OCI-LY7 (cell line): ENCODE data around the gene LARP7. TPM values are rescaled to one million over a fixed set of nuclear protein-coding genes. Genes with fewer than 3 reads are reported as not detected.

Experiments used
- BruUV-seq: library from RNA; stranded (reverse); fragments of 400-500 nt; replicated peaks from 2 replicates; lab custom pipeline; 2021; lab: Mats Ljungman, UMichigan
- CTCF ChIA-PET: fragments of 300-600 bp; sonication (Branson Sonifier 250); formaldehyde crosslinking; loops from one replicate; lab custom pipeline; 2022; ENCODE audit warnings: antibody characterized with exemption; ENCODE audit not compliant: unreplicated experiment; lab: Charles Lee
- POLR2A ChIA-PET: fragments of 300-600 bp; sonication (Branson Sonifier 250); formaldehyde crosslinking; loops from one replicate; lab custom pipeline; 2022; ENCODE audit warnings: antibody characterized with exemption; lab: Charles Lee
- DNase-seq: peaks from one replicate; pipeline ENCODE4 v3.0.0-alpha.2; 2015; ENCODE audit warnings: low spot score
- H2AFZ ChIP-seq: fragments of 200-600 bp; sonication (generic), shearing (Covaris generic); 2 replicates; pipeline ENCODE4 v1.6.1; 2014; ENCODE audit warnings: mild to moderate bottlenecking, antibody characterized with exemption, low read length, moderate library complexity
- H3K27ac ChIP-seq: fragments of 200-600 bp; sonication (generic); 2 replicates; pipeline ENCODE4 v1.5.1; 2014; ENCODE audit warnings: mixed run types, low read depth, mild to moderate bottlenecking, moderate library complexity, low read length, inconsistent platforms; ENCODE audit not compliant: poor library complexity, severe bottlenecking
- H3K36me3 ChIP-seq: fragments of 200-600 bp; sonication (generic); 2 replicates; pipeline ENCODE4 v1.6.1; 2014; ENCODE audit warnings: mild to moderate bottlenecking, antibody characterized with exemption, low read length, moderate library complexity, mixed read lengths; ENCODE audit not compliant: insufficient read depth
- H3K4me1 ChIP-seq: fragments of 200-600 bp; sonication (generic); 2 replicates; pipeline ENCODE4 v1.5.1; 2014; ENCODE audit warnings: mild to moderate bottlenecking, low read length; ENCODE audit not compliant: insufficient read depth, poor library complexity, severe bottlenecking
- H3K4me2 ChIP-seq: fragments of 200-600 bp; sonication (generic); 2 replicates; pipeline ENCODE4 v1.6.1; 2014; ENCODE audit warnings: mild to moderate bottlenecking, low read length
- H3K4me3 ChIP-seq: fragments of 200-600 bp; sonication (generic); 2 replicates; pipeline ENCODE4 v1.5.1; 2014; ENCODE audit warnings: mild to moderate bottlenecking, low read depth, low read length; ENCODE audit not compliant: poor library complexity, severe bottlenecking
- H3K79me2 ChIP-seq: fragments of 200-600 bp; sonication (generic); 2 replicates; pipeline ENCODE4 v1.6.1; 2016; ENCODE audit warnings: low read depth, mild to moderate bottlenecking, low read length, moderate library complexity, mixed read lengths; ENCODE audit not compliant: insufficient read depth
- H3K9me2 ChIP-seq: fragments of 200-600 bp; sonication (generic); 2 replicates; pipeline ENCODE4 v1.6.1; 2016; ENCODE audit warnings: mild to moderate bottlenecking, low read length, mixed read lengths; ENCODE audit not compliant: insufficient read depth
- H3K9me3 ChIP-seq: fragments of 200-600 bp; sonication (generic); 2 replicates; pipeline ENCODE4 v1.6.1; 2014; ENCODE audit warnings: mild to moderate bottlenecking, mixed run types, low read length, mixed read lengths
- H4K20me1 ChIP-seq: fragments of 200-600 bp; sonication (generic); 2 replicates; pipeline ENCODE4 v1.6.1; 2014; ENCODE audit warnings: mild to moderate bottlenecking, antibody characterized with exemption, low read length, moderate library complexity, mixed read lengths; ENCODE audit not compliant: insufficient read depth
- EZH2phosphoT487 ChIP-seq: fragments of 200-600 bp; sonication (generic); IDR thresholded peaks from 2 replicates; pipeline ENCODE4 v1.6.1; 2018; ENCODE audit warnings: low read depth, borderline replicate concordance, mild to moderate bottlenecking, mixed run types, antibody characterized with exemption, low read length, moderate library complexity, mixed read lengths
- intact Hi-C: fragments of 100-400 bp; cut with micrococcal nuclease; formaldehyde crosslinking; loops from one replicate; pipeline ENCODE4 v1.10.0; 2022; ENCODE audit not compliant: unreplicated experiment
- total RNA-seq, 2 experiments: library from RNA; depleted of rRNA in 1 of 2; stranded (reverse); fragments of >200 nt in 1 of 2; shearing (Covaris generic) in 1 of 2; gene quantifications; 2 replicates each; pipeline ENCODE4 v1.2.3, GENCODE V29; 2014 to 2022
- TF ChIP-seq, protein P1 (sequence below): fragments of 200-600 bp; sonication (generic); conservative IDR thresholded peaks from 2 replicates; pipeline ENCODE4 v1.5.1; 2014; ENCODE audit warnings: mild to moderate bottlenecking, antibody characterized with exemption, low read length, moderate library complexity, mixed read lengths

The LARP7 gene
- total RNA-seq, 2 experiments from 2014 or later: 35.0 to 53.9 TPM

DNA sequence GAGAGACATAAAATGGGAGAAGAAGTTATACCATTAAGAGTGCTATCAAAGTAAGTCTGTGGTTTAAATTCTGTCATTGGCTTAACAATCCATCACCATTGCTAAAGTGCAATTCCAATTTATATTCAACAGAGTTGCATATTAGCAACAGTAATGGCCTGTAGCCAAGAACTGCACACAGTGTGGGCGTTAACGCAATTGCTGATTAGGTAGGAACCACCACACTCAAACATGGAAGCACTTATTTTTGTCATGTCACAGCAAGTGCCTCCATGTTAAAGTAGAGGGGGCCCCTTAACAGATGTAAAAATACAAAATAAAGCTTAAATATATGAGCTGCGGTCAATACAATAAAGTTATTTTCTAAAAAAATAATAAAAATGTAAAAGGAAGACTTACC is 10.8 kb downstream of the LARP7 start:
- BruUV-seq: no TSS peak
- no peak overlapping the region for H3K27ac ChIP-seq
- H3K4me3 ChIP-seq: no peak overlapping the region
- POLR2A ChIA-PET: interaction anchor here (1.2 to 1.4 kb wide), 2 partner anchors 25 to 32 kb away, joined by 4 read pairs; no protein-coding TSS in a partner anchor
- H3K4me2 ChIP-seq: no peak overlapping the region
- H3K9me2 ChIP-seq: no peaks in the 10 kb centered on the region
- TF ChIP-seq EZH2phosphoT487: no peak
- TF ChIP-seq, protein P1, sequence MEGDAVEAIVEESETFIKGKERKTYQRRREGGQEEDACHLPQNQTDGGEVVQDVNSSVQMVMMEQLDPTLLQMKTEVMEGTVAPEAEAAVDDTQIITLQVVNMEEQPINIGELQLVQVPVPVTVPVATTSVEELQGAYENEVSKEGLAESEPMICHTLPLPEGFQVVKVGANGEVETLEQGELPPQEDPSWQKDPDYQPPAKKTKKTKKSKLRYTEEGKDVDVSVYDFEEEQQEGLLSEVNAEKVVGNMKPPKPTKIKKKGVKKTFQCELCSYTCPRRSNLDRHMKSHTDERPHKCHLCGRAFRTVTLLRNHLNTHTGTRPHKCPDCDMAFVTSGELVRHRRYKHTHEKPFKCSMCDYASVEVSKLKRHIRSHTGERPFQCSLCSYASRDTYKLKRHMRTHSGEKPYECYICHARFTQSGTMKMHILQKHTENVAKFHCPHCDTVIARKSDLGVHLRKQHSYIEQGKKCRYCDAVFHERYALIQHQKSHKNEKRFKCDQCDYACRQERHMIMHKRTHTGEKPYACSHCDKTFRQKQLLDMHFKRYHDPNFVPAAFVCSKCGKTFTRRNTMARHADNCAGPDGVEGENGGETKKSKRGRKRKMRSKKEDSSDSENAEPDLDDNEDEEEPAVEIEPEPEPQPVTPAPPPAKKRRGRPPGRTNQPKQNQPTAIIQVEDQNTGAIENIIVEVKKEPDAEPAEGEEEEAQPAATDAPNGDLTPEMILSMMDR: no peak
- H4K20me1 ChIP-seq: no peaks in the 10 kb centered on the region
- CTCF ChIA-PET: no interaction called here
- DNase-seq: no peak
- peaks cover 6% of the 10 kb centered on the region for H3K79me2 ChIP-seq
- H2AFZ ChIP-seq: no peak overlapping the region
- intact Hi-C loops: no loop called here
- H3K9me3 ChIP-seq: no peaks in the 10 kb centered on the region
- H3K4me1 ChIP-seq: peaks cover 9% of the 10 kb centered on the region
- H3K36me3 ChIP-seq: peaks cover 84% of the 10 kb centered on the region

DNA sequence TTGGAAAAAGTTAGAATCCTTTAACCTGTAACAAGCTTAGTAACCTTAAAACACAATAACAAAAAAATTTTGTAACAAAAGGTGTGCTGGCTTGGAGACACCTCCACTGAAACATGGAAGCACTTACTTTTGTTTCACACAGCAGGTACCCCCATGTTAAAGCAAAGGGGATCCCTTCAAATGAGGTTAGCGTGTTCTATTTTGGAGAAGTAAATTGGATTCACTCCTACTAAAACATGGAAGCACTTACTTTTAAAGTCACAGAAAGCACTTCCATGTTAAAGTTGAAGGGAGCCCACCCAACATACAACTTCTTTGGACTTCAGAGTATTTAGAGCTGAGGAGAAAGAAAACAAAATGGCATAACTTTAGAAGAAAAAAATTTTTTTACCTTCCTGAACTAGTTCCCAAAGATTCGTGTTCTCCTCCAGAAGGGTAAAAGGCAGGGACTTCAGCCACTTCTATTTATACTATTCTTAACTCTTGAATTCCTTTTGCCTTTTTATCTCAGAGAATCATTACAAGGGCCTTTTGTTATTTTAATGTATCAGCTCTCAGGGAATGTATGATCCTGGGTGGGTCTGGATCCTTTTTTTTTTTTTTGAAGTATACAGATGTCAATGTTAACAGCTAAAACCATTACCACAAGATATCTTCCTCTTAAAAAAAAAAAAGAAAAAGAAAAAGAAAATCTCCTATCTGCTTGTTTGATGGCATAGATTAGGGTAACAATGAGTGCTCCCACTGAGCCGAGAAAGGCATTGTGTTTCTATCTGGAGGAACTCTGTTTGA is 11.5 kb downstream of the LARP7 start:
- no peaks in the 10 kb centered on the region for H3K79me2 ChIP-seq
- no TSS peak for BruUV-seq
- H3K9me3 ChIP-seq: no peaks in the 10 kb centered on the region
- peaks cover 3% of the 10 kb centered on the region for H3K4me1 ChIP-seq
- TF ChIP-seq, protein P1: no peak
- no peak for TF ChIP-seq EZH2phosphoT487
- POLR2A ChIA-PET: interaction anchor here (0.6 to 1.4 kb wide), 3 partner anchors 24 to 989 kb away, joined by 3 to 8 read pairs (median 4); no protein-coding TSS in a partner anchor
- H3K27ac ChIP-seq: no peak overlapping the region
- H4K20me1 ChIP-seq: no peaks in the 10 kb centered on the region
- intact Hi-C loops: no loop called here
- no peak for DNase-seq
- CTCF ChIA-PET: interaction anchor here (0.6 kb wide), 1 partner anchor 117 kb away, joined by 3 read pairs; no protein-coding TSS in a partner anchor
- H3K36me3 ChIP-seq: peaks cover 85% of the 10 kb centered on the region
- no peak overlapping the region for H3K4me3 ChIP-seq
- H3K4me2 ChIP-seq: no peak overlapping the region
- H2AFZ ChIP-seq: no peak overlapping the region
- no peaks in the 10 kb centered on the region for H3K9me2 ChIP-seq

DNA sequence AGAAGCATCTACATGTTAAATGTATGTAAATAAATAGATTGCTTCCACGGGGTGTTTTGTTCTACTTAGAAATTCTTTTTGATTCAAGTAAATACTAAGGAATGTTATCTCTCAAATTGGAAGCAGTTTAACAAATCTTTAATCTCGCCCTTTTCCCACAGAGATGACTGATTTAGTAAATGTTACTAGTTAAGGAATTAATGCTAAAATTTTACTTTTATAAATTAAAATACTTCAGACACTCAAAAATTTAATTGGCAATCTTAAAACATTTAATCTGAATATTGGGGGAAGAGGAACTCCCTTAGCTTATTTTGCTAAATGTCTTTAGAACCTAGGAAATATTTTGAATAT is 12.1 kb downstream of the LARP7 start:
- H2AFZ ChIP-seq: no peak overlapping the region
- BruUV-seq: no TSS peak
- no peak overlapping the region for H3K27ac ChIP-seq
- peaks cover 3% of the 10 kb centered on the region for H3K4me1 ChIP-seq
- intact Hi-C loops: no loop called here
- no peaks in the 10 kb centered on the region for H4K20me1 ChIP-seq
- ChIA-PET POLR2A (interaction anchor here (0.6 kb wide), 1 partner anchor 77 kb away, joined by 8 read pairs; no protein-coding TSS in a partner anchor), CTCF (no interaction called here)
- no peak for DNase-seq
- H3K4me3 ChIP-seq: no peak overlapping the region
- no peak overlapping the region for H3K4me2 ChIP-seq
- H3K36me3 ChIP-seq: peaks cover 90% of the 10 kb centered on the region
- no peaks in the 10 kb centered on the region for H3K9me2 ChIP-seq
- H3K79me2 ChIP-seq: no peaks in the 10 kb centered on the region
- TF ChIP-seq EZH2phosphoT487: no peak
- no peaks in the 10 kb centered on the region for H3K9me3 ChIP-seq
